K562 (cell line): Measurements from ENCODE around the gene CBX3. TPM values are rescaled to one million over a fixed set of nuclear protein-coding genes. Genes with fewer than 3 reads are reported as not detected.

ENCODE experiments used
- BACH1 ChIP-seq: fragments of 200-800 bp; sonication (Bioruptor generic); IDR thresholded peaks from 2 replicates; pipeline ENCODE4 v1.6.1; 2016; ENCODE audit warnings: missing genetic modification characterization, missing compliant biosample characterization
- BCOR ChIP-seq: fragments of 450-650 bp; IDR thresholded peaks from 2 replicates; pipeline ENCODE4 v1.6.1; 2016
- CBFA2T2 ChIP-seq: fragments of 450-650 bp; conservative IDR thresholded peaks from 2 replicates; pipeline ENCODE4 v1.6.1; 2017; ENCODE audit warnings: mild to moderate bottlenecking
- CBFB ChIP-seq: sonication (generic); formaldehyde crosslinking; IDR thresholded peaks from 2 replicates; pipeline ENCODE4 v1.4.0; 2020; ENCODE audit warnings: mild to moderate bottlenecking, missing genetic modification reagents
- CCNT2 ChIP-seq: IDR thresholded peaks from 2 replicates; pipeline ENCODE4 v1.6.1; 2011; ENCODE audit warnings: borderline replicate concordance, low read depth, mild to moderate bottlenecking, moderate library complexity, mixed read lengths, low read length; ENCODE audit not compliant: insufficient read length; ENCODE audit errors: extremely low read depth
- ELF4 ChIP-seq: fragments of 450-650 bp; formaldehyde crosslinking; IDR thresholded peaks from 2 replicates; pipeline ENCODE4 v1.4.0; 2022; ENCODE audit warnings: missing genetic modification characterization
- GTF2F1 ChIP-seq: IDR thresholded peaks from 2 replicates; pipeline ENCODE4 v1.6.1; 2011; ENCODE audit warnings: low read depth, low read length, improper control_type of control experiment
- HIVEP1 ChIP-seq: fragments of 250-450 bp; sonication (Bioruptor Pico); IDR thresholded peaks from 2 replicates; pipeline ENCODE4 v1.4.0; 2020; ENCODE audit warnings: mild to moderate bottlenecking
- HLTF ChIP-seq: fragments of 450-650 bp; IDR thresholded peaks from 2 replicates; pipeline ENCODE4 v1.6.1; 2016
- KLF1 ChIP-seq: fragments of 450-650 bp; IDR thresholded peaks from 2 replicates; pipeline ENCODE4 v1.6.1; 2016; ENCODE audit warnings: missing genetic modification characterization, missing compliant biosample characterization
- MCM2 ChIP-seq: fragments of 450-650 bp; IDR thresholded peaks from 2 replicates; pipeline ENCODE4 v1.6.1; 2017; ENCODE audit warnings: low read depth, mild to moderate bottlenecking
- NONO ChIP-seq, 2 experiments: fragments of 200-400 bp in 1 of 2; fragments of 450-650 bp in 1 of 2; formaldehyde crosslinking in 1 of 2; IDR thresholded peaks; 2 replicates each; pipeline ENCODE4 v1.6.1; 2017; ENCODE audit warnings: low read depth in 2 of 2, mild to moderate bottlenecking in 2 of 2, moderate library complexity in 2 of 2, low read length in 1 of 2
- POLR2AphosphoS2 ChIP-seq: IDR thresholded peaks from 2 replicates; pipeline ENCODE4 v1.6.1; 2012; ENCODE audit warnings: low read length, improper control_type of control experiment
- POLR2AphosphoS5 ChIP-seq: IDR thresholded peaks from 2 replicates; pipeline ENCODE4 v1.6.1; 2011; ENCODE audit warnings: mild to moderate bottlenecking, low read depth, low read length, moderate library complexity; ENCODE audit not compliant: control insufficient read depth, insufficient read depth
- POLR2G ChIP-seq: fragments of 200-400 bp; formaldehyde crosslinking; IDR thresholded peaks from 2 replicates; pipeline ENCODE4 v1.6.1; 2017; ENCODE audit warnings: low read depth, mild to moderate bottlenecking, antibody characterized with exemption, low read length, moderate library complexity
- RBM14 ChIP-seq: fragments of 200-400 bp; formaldehyde crosslinking; IDR thresholded peaks from 2 replicates; pipeline ENCODE4 v1.6.1; 2018; ENCODE audit warnings: low read depth, mild to moderate bottlenecking, low read length, moderate library complexity, borderline replicate concordance; ENCODE audit not compliant: insufficient read depth
- RBM22 ChIP-seq: fragments of 200-400 bp; formaldehyde crosslinking; IDR thresholded peaks from 2 replicates; pipeline ENCODE4 v1.6.1; 2018; ENCODE audit warnings: low read length, low read depth; ENCODE audit not compliant: poor library complexity, severe bottlenecking
- TCF7L2 ChIP-seq: fragments of 150-350 bp; IDR thresholded peaks from 2 replicates; pipeline ENCODE4 v1.6.1; 2016; ENCODE audit warnings: low read depth, mild to moderate bottlenecking, low read length, moderate library complexity
- TFAM ChIP-seq: fragments of 250-450 bp; sonication (Bioruptor Pico); conservative IDR thresholded peaks from 2 replicates; pipeline ENCODE4 v1.5.0; 2021; ENCODE audit warnings: mild to moderate bottlenecking, moderate library complexity
- ZNF778 ChIP-seq: fragments of 450-650 bp; formaldehyde crosslinking; IDR thresholded peaks from 2 replicates; pipeline ENCODE4 v1.4.0; 2020; ENCODE audit warnings: mild to moderate bottlenecking, moderate library complexity
- polyA plus RNA-seq, 8 experiments: library from polyadenylated mRNA; depleted of rRNA in 4 of 8; stranded (reverse) in 5 of 8; unstranded in 3 of 8; fragments of >200 nt; fragmentation: Nextera tagmentation in 2 of 8; fragmentation: Illumina TruSeq in 1 of 8; extraction: Ambion mirVana in 2 of 8; extraction: Trizol in 1 of 8; gene quantifications; 2 replicates each; pipeline versions ENCODE4 v1.2.1 to v1.2.3, GENCODE V29; 2011 to 2014; ENCODE audit warnings: inconsistent platforms in 1 of 8, missing spikeins in 1 of 8
- total RNA-seq, 7 experiments: library from RNA; depleted of rRNA in 6 of 7; stranded (reverse); fragments of >200 nt in 6 of 7; fragmentation: Illumina TruSeq in 2 of 7; extraction: Trizol in 2 of 7; gene quantifications; 2 replicates each; pipeline versions ENCODE4 v1.2.1 to v1.2.3, GENCODE V29; 2011 to 2021; ENCODE audit warnings: low replicate concordance in 1 of 7
- TF ChIP-seq, protein P1 (sequence below): fragments of 250-450 bp; sonication (Bioruptor Pico); IDR thresholded peaks from 2 replicates; pipeline ENCODE4 v1.4.0; 2020; ENCODE audit warnings: mild to moderate bottlenecking, moderate library complexity
- TF ChIP-seq, protein P2 (sequence below): fragments of 200-400 bp; formaldehyde crosslinking; IDR thresholded peaks from 2 replicates; pipeline ENCODE4 v1.6.1; 2017; ENCODE audit warnings: mild to moderate bottlenecking, low read depth, low read length, moderate library complexity
- TF ChIP-seq, protein P3 (sequence below): fragments of 250-450 bp; sonication (Bioruptor Pico); IDR thresholded peaks from 2 replicates; pipeline ENCODE4 v1.8.0; 2022; ENCODE audit warnings: moderate library complexity, mild to moderate bottlenecking, inconsistent platforms

CBX3 gene
- total and polyA plus RNA-seq, 9 of the 15 experiments (the other 6 are each of a cell fraction or from before 2014, with no cell fraction given): 198 to 413 (median 328) TPM

DNA sequence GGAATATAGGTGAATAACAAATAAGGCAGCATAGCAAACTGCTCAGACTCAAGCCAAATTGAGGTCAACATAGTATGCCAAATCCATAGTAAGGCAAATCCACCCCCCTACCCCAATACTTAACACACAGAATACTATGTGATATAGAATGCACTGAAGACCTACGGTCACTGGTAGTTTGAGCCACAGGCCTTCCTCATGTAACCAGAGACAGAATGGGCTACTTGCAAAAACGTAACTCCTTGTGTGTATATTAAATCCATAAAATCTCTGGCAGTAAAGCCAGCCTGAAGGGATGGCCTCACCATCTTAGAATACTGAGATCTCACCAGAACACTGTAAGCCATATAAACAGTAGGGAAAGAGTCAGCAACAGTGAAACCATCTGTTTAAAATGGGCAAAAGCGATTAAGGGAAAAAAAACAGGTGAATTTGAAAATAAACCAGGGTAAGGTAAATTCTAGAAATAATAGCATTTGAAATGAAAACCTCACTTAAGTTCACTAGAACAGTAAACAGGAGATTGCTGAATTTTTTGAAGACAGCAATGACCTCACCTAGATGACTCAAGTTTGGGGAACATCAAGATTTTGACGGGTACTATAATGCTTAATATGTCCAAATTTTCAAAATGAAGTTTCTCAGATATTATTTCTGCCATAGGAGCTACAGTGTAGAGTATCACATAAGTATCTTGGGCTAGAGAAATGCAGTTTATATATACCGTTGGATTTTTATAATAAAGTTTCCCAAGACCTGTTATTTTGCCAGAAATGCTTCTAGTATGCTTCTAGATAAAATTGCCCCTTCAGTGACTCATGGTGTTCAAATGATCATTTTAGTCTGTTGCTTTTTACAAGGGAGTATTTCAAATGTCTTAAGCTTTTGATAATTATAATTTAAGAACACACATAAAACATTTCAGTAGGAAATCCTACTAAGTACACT is 14.9 kb upstream of the CBX3 start (continued):
- TF ChIP-seq TCF7L2 (no peak), BCOR (no peak), BACH1 (no peak), CCNT2 (peak; percentile 22), ELF4 (CRISPR knock-in tag) (no peak), RBM22 (peak; percentile 95), MCM2 (no peak), KLF1 (no peak), HLTF (no peak), POLR2G (peak; percentile 69), CBFA2T2 (no peak), ZNF778 (CRISPR knock-in tag) (no peak), HIVEP1 (no peak), CBFB (no peak), GTF2F1 (no peak), POLR2AphosphoS5 (peak; percentile 12; the same call in 1 of the 2 replicates), NONO (IDR thresholded peaks at IDR 0.05; ENCODE audit: low read depth in 2 of 2, low read length in 1 of 2) (no peak), RBM14 (no peak), TFAM (CRISPR knock-in tag) (no peak), POLR2AphosphoS2 (peak; percentile 92)
- TF ChIP-seq, protein P1, sequence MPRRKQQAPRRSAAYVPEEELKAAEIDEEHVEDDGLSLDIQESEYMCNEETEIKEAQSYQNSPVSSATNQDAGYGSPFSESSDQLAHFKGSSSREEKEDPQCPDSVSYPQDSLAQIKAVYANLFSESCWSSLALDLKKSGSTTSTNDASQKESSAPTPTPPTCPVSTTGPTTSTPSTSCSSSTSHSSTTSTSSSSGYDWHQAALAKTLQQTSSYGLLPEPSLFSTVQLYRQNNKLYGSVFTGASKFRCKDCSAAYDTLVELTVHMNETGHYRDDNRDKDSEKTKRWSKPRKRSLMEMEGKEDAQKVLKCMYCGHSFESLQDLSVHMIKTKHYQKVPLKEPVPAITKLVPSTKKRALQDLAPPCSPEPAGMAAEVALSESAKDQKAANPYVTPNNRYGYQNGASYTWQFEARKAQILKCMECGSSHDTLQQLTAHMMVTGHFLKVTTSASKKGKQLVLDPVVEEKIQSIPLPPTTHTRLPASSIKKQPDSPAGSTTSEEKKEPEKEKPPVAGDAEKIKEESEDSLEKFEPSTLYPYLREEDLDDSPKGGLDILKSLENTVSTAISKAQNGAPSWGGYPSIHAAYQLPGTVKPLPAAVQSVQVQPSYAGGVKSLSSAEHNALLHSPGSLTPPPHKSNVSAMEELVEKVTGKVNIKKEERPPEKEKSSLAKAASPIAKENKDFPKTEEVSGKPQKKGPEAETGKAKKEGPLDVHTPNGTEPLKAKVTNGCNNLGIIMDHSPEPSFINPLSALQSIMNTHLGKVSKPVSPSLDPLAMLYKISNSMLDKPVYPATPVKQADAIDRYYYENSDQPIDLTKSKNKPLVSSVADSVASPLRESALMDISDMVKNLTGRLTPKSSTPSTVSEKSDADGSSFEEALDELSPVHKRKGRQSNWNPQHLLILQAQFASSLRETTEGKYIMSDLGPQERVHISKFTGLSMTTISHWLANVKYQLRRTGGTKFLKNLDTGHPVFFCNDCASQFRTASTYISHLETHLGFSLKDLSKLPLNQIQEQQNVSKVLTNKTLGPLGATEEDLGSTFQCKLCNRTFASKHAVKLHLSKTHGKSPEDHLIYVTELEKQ (CRISPR knock-in tag): no peak
- TF ChIP-seq, protein P2, sequence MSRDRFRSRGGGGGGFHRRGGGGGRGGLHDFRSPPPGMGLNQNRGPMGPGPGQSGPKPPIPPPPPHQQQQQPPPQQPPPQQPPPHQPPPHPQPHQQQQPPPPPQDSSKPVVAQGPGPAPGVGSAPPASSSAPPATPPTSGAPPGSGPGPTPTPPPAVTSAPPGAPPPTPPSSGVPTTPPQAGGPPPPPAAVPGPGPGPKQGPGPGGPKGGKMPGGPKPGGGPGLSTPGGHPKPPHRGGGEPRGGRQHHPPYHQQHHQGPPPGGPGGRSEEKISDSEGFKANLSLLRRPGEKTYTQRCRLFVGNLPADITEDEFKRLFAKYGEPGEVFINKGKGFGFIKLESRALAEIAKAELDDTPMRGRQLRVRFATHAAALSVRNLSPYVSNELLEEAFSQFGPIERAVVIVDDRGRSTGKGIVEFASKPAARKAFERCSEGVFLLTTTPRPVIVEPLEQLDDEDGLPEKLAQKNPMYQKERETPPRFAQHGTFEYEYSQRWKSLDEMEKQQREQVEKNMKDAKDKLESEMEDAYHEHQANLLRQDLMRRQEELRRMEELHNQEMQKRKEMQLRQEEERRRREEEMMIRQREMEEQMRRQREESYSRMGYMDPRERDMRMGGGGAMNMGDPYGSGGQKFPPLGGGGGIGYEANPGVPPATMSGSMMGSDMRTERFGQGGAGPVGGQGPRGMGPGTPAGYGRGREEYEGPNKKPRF: no peak; the same call in 1 of the 2 replicates
- TF ChIP-seq, protein P3, sequence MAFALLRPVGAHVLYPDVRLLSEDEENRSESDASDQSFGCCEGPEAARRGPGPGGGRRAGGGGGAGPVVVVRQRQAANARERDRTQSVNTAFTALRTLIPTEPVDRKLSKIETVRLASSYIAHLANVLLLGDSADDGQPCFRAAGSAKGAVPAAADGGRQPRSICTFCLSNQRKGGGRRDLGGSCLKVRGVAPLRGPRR (CRISPR knock-in tag): no peak
